Fibroblast of skin of back (primary cell): ENCODE results near the gene THEMIS.
"Not testable (repeated sequence)": the region's sequence is repeated elsewhere in the genome, so short reads cannot be mapped to it uniquely, and the experiment has no call there.

Source experiments
- DNase-seq: peaks from one replicate; pipeline ENCODE4 v3.0.0-alpha.2; 2013

The THEMIS gene

GRCh38 chr6:127794405-127794804 lies 106.5 kb downstream of the THEMIS start:
- no peak for DNase-seq

- no peak for DNase-seq
Measured at GRCh38 chr6:127793396-127793795, 107.5 kb downstream of the THEMIS start.

- no peak for DNase-seq
Measured at GRCh38 chr6:127792616-127793015, 108.2 kb downstream of the THEMIS start.

GRCh38 chr6:127791779-127792528 lies 108.9 kb downstream of the THEMIS start:
- DNase-seq = no peak

GRCh38 chr6:127790571-127790970 lies 110.3 kb downstream of the THEMIS start:
- no peak for DNase-seq

- peak; percentile 46 for DNase-seq
Measured at GRCh38 chr6:127786109-127786508, 114.7 kb downstream of the THEMIS start.

- no peak for DNase-seq
Measured at GRCh38 chr6:127784468-127784867, 116.4 kb downstream of the THEMIS start.

- DNase-seq = not testable (repeated sequence)
Measured at GRCh38 chr6:127781636-127782272, 119.1 kb downstream of the THEMIS start.

GRCh38 chr6:127776320-127776719 lies 124.5 kb downstream of the THEMIS start:
- DNase-seq = no peak

- peak; percentile 67 for DNase-seq
Measured at GRCh38 chr6:127775371-127775770, 125.5 kb downstream of the THEMIS start.

- no peak for DNase-seq
Measured at GRCh38 chr6:127768745-127769144, 132.1 kb downstream of the THEMIS start.

- no peak for DNase-seq
Measured at GRCh38 chr6:127768223-127768622, 132.6 kb downstream of the THEMIS start.

- DNase-seq = no peak
Measured at GRCh38 chr6:127765949-127766348, 134.9 kb downstream of the THEMIS start.

GRCh38 chr6:127762284-127762683 lies 138.6 kb downstream of the THEMIS start:
- no peak for DNase-seq

GRCh38 chr6:127761084-127761483 lies 139.8 kb downstream of the THEMIS start:
- no peak for DNase-seq

- peak; percentile 3 for DNase-seq
Measured at GRCh38 chr6:127749095-127749494, 151.8 kb downstream of the THEMIS start.

GRCh38 chr6:127748290-127748689 lies 152.6 kb downstream of the THEMIS start:
- no peak for DNase-seq

- no peak for DNase-seq
Measured at GRCh38 chr6:127738423-127738822, 162.4 kb downstream of the THEMIS start.

GRCh38 chr6:127737768-127738167 lies 163.1 kb downstream of the THEMIS start:
- DNase-seq = peak; percentile 11

GRCh38 chr6:127737009-127737486 lies 163.8 kb downstream of the THEMIS start:
- peak; percentile 78 for DNase-seq

GRCh38 chr6:127732927-127733326 lies 167.9 kb downstream of the THEMIS start:
- DNase-seq = no peak

- DNase-seq = no peak
Measured at GRCh38 chr6:127727260-127727953, 173.5 kb downstream of the THEMIS start.

GRCh38 chr6:127725821-127726220 lies 175.0 kb downstream of the THEMIS start:
- DNase-seq = no peak
